Trophoblast cell (in vitro differentiated cells and primary cell): Measurements from ENCODE around the gene TSPAN5.

Experiments
- DNase-seq, 2 donors: peaks; one replicate each; pipeline ENCODE4 v3.0.0-alpha.2; 2016
- H2AFZ ChIP-seq: 2 replicates; pipeline ENCODE4 v1.6.1; 2013; ENCODE audit warnings: low read length, moderate library complexity, mild to moderate bottlenecking; ENCODE audit not compliant: insufficient read depth, poor library complexity
- H2AK5ac ChIP-seq: 2 replicates; pipeline ENCODE4 v1.6.1; 2013; ENCODE audit warnings: mild to moderate bottlenecking, low read length
- H2BK120ac ChIP-seq: 2 replicates; pipeline ENCODE4 v1.6.1; 2013; ENCODE audit warnings: low read length, mild to moderate bottlenecking, moderate library complexity; ENCODE audit not compliant: insufficient read depth, poor library complexity
- H2BK12ac ChIP-seq: 2 replicates; pipeline ENCODE4 v1.6.1; 2013; ENCODE audit warnings: mild to moderate bottlenecking, low read length, moderate library complexity
- H2BK5ac ChIP-seq: 2 replicates; pipeline ENCODE4 v1.6.1; 2013; ENCODE audit warnings: low read length, low read depth, moderate library complexity, mild to moderate bottlenecking; ENCODE audit not compliant: poor library complexity
- H3K14ac ChIP-seq: 2 replicates; pipeline ENCODE4 v1.6.1; 2013; ENCODE audit warnings: mild to moderate bottlenecking, low read length
- H3K18ac ChIP-seq: 2 replicates; pipeline ENCODE4 v1.6.1; 2013; ENCODE audit warnings: mild to moderate bottlenecking, low read length
- H3K23ac ChIP-seq: 2 replicates; pipeline ENCODE4 v1.6.1; 2013; ENCODE audit warnings: low read length
- H3K27ac ChIP-seq: 2 replicates; pipeline ENCODE4 v1.5.1; 2013; ENCODE audit warnings: low read depth, mild to moderate bottlenecking, inconsistent platforms, low read length, moderate library complexity
- H3K27me3 ChIP-seq: 2 replicates; pipeline ENCODE4 v1.6.1; 2013; ENCODE audit warnings: inconsistent platforms, mild to moderate bottlenecking, low read length, moderate library complexity; ENCODE audit not compliant: insufficient read depth
- H3K36me3 ChIP-seq, 2 experiments: 1 replicate in 1 of 2; 2 replicates in 1 of 2; pipeline ENCODE4 v1.6.1; 2013; ENCODE audit warnings: low read length in 2 of 2, mild to moderate bottlenecking in 2 of 2, moderate library complexity in 1 of 2; ENCODE audit not compliant: insufficient read depth in 2 of 2, control insufficient read depth in 1 of 2
- H3K4ac ChIP-seq: 2 replicates; pipeline ENCODE4 v1.6.1; 2013; ENCODE audit warnings: low read depth, mild to moderate bottlenecking, low read length, moderate library complexity
- H3K4me1 ChIP-seq, 2 experiments: 1 replicate in 1 of 2; 2 replicates in 1 of 2; pipeline ENCODE4 v1.6.1; 2013; ENCODE audit warnings: low read length in 2 of 2, mild to moderate bottlenecking in 2 of 2, moderate library complexity in 1 of 2; ENCODE audit not compliant: insufficient read depth in 2 of 2, control insufficient read depth in 1 of 2
- H3K4me2 ChIP-seq: 2 replicates; pipeline ENCODE4 v1.6.1; 2013; ENCODE audit warnings: inconsistent platforms, mild to moderate bottlenecking, low read length, moderate library complexity
- H3K4me3 ChIP-seq: 2 replicates; pipeline ENCODE4 v1.5.1; 2013; ENCODE audit warnings: mild to moderate bottlenecking, low read depth, low read length, inconsistent platforms
- H3K79me1 ChIP-seq: one replicate; pipeline ENCODE4 v1.6.1; 2013; ENCODE audit warnings: low read length
- H3K79me2 ChIP-seq: 2 replicates; pipeline ENCODE4 v1.6.1; 2013; ENCODE audit warnings: low read length, mild to moderate bottlenecking; ENCODE audit not compliant: control insufficient read depth, insufficient read depth, poor library complexity
- H3K9ac ChIP-seq: 2 replicates; pipeline ENCODE4 v1.6.1; 2013; ENCODE audit warnings: mild to moderate bottlenecking, low read length
- H3K9me3 ChIP-seq: 2 replicates; pipeline ENCODE4 v1.6.1; 2013; ENCODE audit warnings: low read depth, mild to moderate bottlenecking, control low read depth, inconsistent platforms, low read length; ENCODE audit not compliant: insufficient read depth
- H4K12ac ChIP-seq: 2 replicates; pipeline ENCODE4 v1.6.1; 2013; ENCODE audit warnings: low read depth, mild to moderate bottlenecking, low read length, moderate library complexity
- H4K8ac ChIP-seq: 2 replicates; pipeline ENCODE4 v1.6.1; 2013; ENCODE audit warnings: low read depth, mild to moderate bottlenecking, low read length, moderate library complexity
- H4K91ac ChIP-seq: one replicate; pipeline ENCODE4 v1.6.1; 2013; ENCODE audit warnings: low read depth, mild to moderate bottlenecking, low read length, moderate library complexity
- WGBS: extraction: QIAGEN DNeasy Blood & Tissue Kit; methylation state at CpG from one replicate; pipeline ENCODE4 v1.1.7; 2013; ENCODE audit warnings: missing lambda C conversion rate; ENCODE audit not compliant: insufficient read length, insufficient coverage; ENCODE audit errors: extremely low coverage; 5-methylcytosine and 5-hydroxymethylcytosine counted together

The TSPAN5 gene

DNA sequence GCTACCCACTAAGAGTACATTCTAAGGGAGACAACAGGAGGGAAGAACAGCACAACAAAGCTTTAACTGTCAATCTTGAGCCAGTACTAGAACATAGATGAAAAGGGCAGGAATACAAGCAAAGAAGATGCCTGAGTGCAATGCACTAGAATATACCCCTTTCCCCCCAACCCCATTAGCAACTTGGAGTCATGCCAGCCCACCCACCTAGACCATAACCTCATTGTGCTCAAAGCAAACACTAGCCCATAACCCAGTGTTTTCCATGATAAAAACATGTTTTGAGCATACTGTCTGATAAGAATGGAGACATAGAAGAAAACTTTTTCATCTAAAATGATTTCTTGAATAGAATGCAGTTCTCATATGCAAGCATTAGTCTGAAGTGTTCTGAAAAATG lies 214.0 kb downstream of the TSPAN5 start:
- Histone ChIP-seq H3K14ac (no peak overlapping the region), H3K79me1 (no peaks in the 10 kb centered on the region), H3K4me2 (no peak overlapping the region), H3K4me3 (no peak overlapping the region), H3K9ac (no peak overlapping the region), H3K4me1 (no peaks in the 10 kb centered on the region), H3K79me2 (no peaks in the 10 kb centered on the region), H4K12ac (no peak overlapping the region), H2BK120ac (no peak overlapping the region), H2AK5ac (no peak overlapping the region), H2BK12ac (no peak overlapping the region), H3K36me3 (peaks cover 0 to 3% of the 10 kb centered on the region in 2 experiments), H4K8ac (no peak overlapping the region), H3K23ac (no peak overlapping the region), H2BK5ac (no peak overlapping the region), H2AFZ (no peak overlapping the region), H4K91ac (no peak overlapping the region), H3K9me3 (no peaks in the 10 kb centered on the region), H3K27me3 (no peaks in the 10 kb centered on the region), H3K18ac (no peak overlapping the region), H3K4ac (no peak overlapping the region), H3K27ac (no peak overlapping the region)
- DNase-seq: no peak

DNA sequence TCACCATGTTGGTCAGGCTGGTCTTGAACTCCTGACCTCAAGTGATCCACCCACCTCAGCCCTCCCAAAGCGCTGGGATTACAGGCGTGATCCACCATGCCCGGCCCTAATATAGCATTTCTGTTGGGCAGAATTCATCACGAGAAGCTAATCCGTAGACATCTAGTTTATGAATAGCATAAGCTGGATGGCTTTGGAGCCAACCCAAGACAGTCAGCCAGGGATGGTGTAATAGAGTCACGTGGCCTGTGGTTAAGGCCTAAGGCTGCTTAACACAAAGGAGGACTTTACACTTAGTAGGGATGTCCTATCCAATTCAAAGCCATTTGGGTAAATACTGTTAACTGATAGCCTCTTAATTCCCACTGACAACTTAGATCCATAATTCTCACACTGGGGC lies 223.6 kb downstream of the TSPAN5 start:
- Histone ChIP-seq H3K36me3 (peaks cover 0 to 2% of the 10 kb centered on the region in 2 experiments), H2BK120ac (no peak overlapping the region), H3K18ac (no peak overlapping the region), H4K8ac (no peak overlapping the region), H3K4me3 (no peak overlapping the region), H3K79me1 (no peaks in the 10 kb centered on the region), H2AK5ac (no peak overlapping the region), H3K4me1 (no peaks in the 10 kb centered on the region), H3K23ac (no peak overlapping the region), H3K79me2 (no peaks in the 10 kb centered on the region), H3K4me2 (no peak overlapping the region), H4K12ac (no peak overlapping the region), H3K9ac (no peak overlapping the region), H3K14ac (no peak overlapping the region), H2BK5ac (no peak overlapping the region), H2AFZ (no peak overlapping the region), H3K27me3 (no peaks in the 10 kb centered on the region), H2BK12ac (no peak overlapping the region), H3K4ac (no peak overlapping the region), H4K91ac (no peak overlapping the region), H3K27ac (no peak overlapping the region), H3K9me3 (no peaks in the 10 kb centered on the region)
- no peak for DNase-seq
- WGBS: no CpG with 5 or more reads among the region's 6 CpGs

DNA sequence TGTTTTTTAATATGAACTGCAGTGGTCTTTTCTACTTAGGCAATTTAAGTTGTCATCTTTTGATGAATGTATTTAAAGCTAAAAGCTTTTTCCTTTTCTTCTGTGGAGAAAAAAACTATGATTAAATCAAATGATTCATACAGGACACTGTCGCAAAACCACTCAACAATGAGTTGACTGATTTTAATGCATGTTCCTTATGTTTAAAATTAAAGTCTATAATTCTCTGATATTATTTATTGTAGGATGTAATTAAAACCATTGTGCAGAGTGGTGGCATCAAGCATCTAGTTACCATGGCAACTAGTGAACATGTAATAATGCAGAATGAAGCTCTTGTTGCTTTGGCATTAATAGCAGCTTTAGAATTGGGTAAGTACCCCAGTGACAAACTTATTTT lies 224.7 kb downstream of the TSPAN5 start:
- no peak for DNase-seq
- Histone ChIP-seq H3K79me1 (no peaks in the 10 kb centered on the region), H3K4me2 (no peak overlapping the region)

DNA sequence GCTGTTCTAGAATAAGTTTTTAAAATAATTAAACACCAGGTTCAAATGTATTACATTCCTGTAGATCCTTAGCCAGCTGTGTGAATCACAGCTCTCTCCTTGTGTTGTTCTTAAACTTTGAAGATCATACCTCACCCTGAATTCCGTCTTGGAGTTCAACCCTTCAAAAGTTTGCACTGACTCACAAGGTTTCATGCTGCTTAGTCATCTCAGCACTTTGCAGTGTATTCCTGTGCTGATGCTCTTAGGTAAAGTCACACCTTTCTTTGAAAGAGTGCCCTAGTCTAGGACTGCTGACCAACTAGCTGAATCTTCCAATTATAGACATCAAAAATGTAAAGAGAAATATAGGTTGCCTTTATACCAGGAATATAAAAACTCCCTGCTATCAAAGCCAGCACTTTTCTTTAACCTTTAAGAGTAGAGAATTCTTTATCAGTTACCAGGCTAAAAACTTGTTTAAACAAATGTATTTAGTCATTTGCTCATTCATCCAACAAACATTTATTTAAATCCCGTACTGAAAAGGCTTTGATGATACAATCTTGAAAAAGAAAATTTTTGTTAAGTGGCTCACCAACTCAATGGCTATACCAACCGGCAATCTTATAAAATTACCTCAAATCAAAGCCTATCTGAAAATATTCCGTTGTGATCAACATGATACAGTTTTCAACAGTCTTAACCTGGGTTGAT lies 227.6 kb downstream of the TSPAN5 start:
- WGBS: no CpG with 5 or more reads among the region's 4 CpGs

More for the DNA sequence above, 224.7 kb downstream of the TSPAN5 start:
- Histone ChIP-seq H2AFZ (no peak overlapping the region), H3K36me3 (peaks cover 0 to 2% of the 10 kb centered on the region in 2 experiments), H2AK5ac (no peak overlapping the region), H3K4me1 (no peaks in the 10 kb centered on the region), H3K4ac (no peak overlapping the region), H3K18ac (no peak overlapping the region), H3K14ac (no peak overlapping the region), H3K79me2 (no peaks in the 10 kb centered on the region), H3K23ac (no peak overlapping the region), H3K9ac (no peak overlapping the region), H3K27ac (no peak overlapping the region), H4K8ac (no peak overlapping the region), H3K27me3 (no peaks in the 10 kb centered on the region), H2BK12ac (no peak overlapping the region), H2BK120ac (no peak overlapping the region), H3K9me3 (no peaks in the 10 kb centered on the region), H2BK5ac (no peak overlapping the region), H3K4me3 (no peak overlapping the region), H4K91ac (no peak overlapping the region), H4K12ac (no peak overlapping the region)
- no CpG with 5 or more reads among the region's 1 CpG for WGBS

More for the DNA sequence above, 227.6 kb downstream of the TSPAN5 start:
- H4K8ac ChIP-seq: no peak overlapping the region
- H3K79me2 ChIP-seq: no peaks in the 10 kb centered on the region
- H3K23ac ChIP-seq: no peak overlapping the region
- H2BK12ac ChIP-seq: no peak overlapping the region
- H3K79me1 ChIP-seq: no peaks in the 10 kb centered on the region
- H3K36me3 ChIP-seq: peaks cover 0 to 2% of the 10 kb centered on the region in 2 experiments
- no peak overlapping the region for H3K27ac ChIP-seq
- H3K18ac ChIP-seq: no peak overlapping the region
- H3K9me3 ChIP-seq: no peaks in the 10 kb centered on the region
- H2AK5ac ChIP-seq: no peak overlapping the region
- no peak overlapping the region for H3K4me2 ChIP-seq
- H4K12ac ChIP-seq: no peak overlapping the region
- no peaks in the 10 kb centered on the region for H3K27me3 ChIP-seq
- H3K4ac ChIP-seq: no peak overlapping the region
- H3K14ac ChIP-seq: no peak overlapping the region
- peak; percentile 63 to 74 for DNase-seq
- no peak overlapping the region for H2BK5ac ChIP-seq
- H3K4me3 ChIP-seq: no peak overlapping the region
- H2BK120ac ChIP-seq: no peak overlapping the region
- H4K91ac ChIP-seq: no peak overlapping the region
- H3K4me1 ChIP-seq: no peaks in the 10 kb centered on the region
- no peak overlapping the region for H2AFZ ChIP-seq
- H3K9ac ChIP-seq: no peak overlapping the region
